ENCODE results near the gene ZPBP2. TPM values are rescaled to one million over a fixed set of nuclear protein-coding genes. Genes with fewer than 3 reads are reported as not detected.

ZPBP2 gene
- total RNA-seq, 1 donor from 2014 or later, result not detected

DNA sequence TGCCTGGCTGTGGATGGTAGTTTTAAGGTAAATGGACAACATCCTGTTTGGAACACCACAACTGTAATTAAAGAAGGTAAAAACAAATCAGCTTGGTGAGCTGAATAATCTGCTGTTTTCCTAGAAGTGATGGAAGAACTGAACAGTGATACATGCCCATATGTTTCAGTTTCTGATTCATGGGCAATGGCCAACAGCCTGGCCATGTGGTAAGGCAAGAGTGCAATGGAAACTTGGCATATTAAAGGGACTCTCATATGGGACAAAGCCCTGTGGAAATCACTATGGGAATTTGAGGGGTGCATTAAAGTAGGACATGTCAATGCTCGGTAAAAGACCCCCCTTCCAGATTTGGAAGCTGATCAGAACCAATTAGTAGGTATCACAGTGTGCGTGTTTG, 41.7 kb upstream of the ZPBP2 start:
- peaks cover 8% of the 10 kb centered on the region for H3K27me3 Mint-ChIP-seq (ENCODE audit: low read depth, unreplicated experiment)
- no peaks in the 10 kb centered on the region for H3K79me2 ChIP-seq (ENCODE audit: insufficient read depth, low read length)
- peaks cover 2% of the 10 kb centered on the region for H3K27me3 ChIP-seq (ENCODE audit: insufficient read depth, low read length)
- H3K27ac ChIP-seq (ENCODE audit: low read depth, low read length), result no peak overlapping the region
- no peak overlapping the region for H3K4me3 ChIP-seq (ENCODE audit: insufficient read depth, low read depth, low read length)
- H3K9ac ChIP-seq (ENCODE audit: low read length), result no peak overlapping the region
- no peak overlapping the region for H3K4me3 Mint-ChIP-seq (ENCODE audit: unreplicated experiment)
- H3K4me2 ChIP-seq (ENCODE audit: low read length), result no peak overlapping the region
- H3K9me3 Mint-ChIP-seq (ENCODE audit: unreplicated experiment), result peaks cover 23% of the 10 kb centered on the region
- no peaks in the 10 kb centered on the region for H4K20me1 ChIP-seq (ENCODE audit: insufficient read depth, low read length)
- FAIRE-seq (no peak), DNase-seq (ENCODE audit: low read depth) (no peak)
- H3K36me3 ChIP-seq (ENCODE audit: insufficient read depth, low read length), result no peaks in the 10 kb centered on the region
- H3K4me1 ChIP-seq (ENCODE audit: insufficient read depth, low read length), result no peaks in the 10 kb centered on the region
- no peak overlapping the region for H2AFZ ChIP-seq (ENCODE audit: low read depth, low read length)
- peaks cover 2% of the 10 kb centered on the region for H3K36me3 Mint-ChIP-seq (ENCODE audit: low read depth, unreplicated experiment)
- TF ChIP-seq EZH2 (IDR thresholded peaks at IDR 0.05; ENCODE audit: insufficient read depth, low read length), result no peak
- TF ChIP-seq, protein P1, sequence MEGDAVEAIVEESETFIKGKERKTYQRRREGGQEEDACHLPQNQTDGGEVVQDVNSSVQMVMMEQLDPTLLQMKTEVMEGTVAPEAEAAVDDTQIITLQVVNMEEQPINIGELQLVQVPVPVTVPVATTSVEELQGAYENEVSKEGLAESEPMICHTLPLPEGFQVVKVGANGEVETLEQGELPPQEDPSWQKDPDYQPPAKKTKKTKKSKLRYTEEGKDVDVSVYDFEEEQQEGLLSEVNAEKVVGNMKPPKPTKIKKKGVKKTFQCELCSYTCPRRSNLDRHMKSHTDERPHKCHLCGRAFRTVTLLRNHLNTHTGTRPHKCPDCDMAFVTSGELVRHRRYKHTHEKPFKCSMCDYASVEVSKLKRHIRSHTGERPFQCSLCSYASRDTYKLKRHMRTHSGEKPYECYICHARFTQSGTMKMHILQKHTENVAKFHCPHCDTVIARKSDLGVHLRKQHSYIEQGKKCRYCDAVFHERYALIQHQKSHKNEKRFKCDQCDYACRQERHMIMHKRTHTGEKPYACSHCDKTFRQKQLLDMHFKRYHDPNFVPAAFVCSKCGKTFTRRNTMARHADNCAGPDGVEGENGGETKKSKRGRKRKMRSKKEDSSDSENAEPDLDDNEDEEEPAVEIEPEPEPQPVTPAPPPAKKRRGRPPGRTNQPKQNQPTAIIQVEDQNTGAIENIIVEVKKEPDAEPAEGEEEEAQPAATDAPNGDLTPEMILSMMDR (IDR thresholded peaks at IDR 0.05; ENCODE audit: insufficient read depth, low read depth, low read length), result no peak
- peaks cover 8% of the 10 kb centered on the region for H3K9me3 ChIP-seq (ENCODE audit: insufficient read depth, low read depth, low read length)
- H3K27ac Mint-ChIP-seq (ENCODE audit: unreplicated experiment), result no peak overlapping the region
- H3K4me1 Mint-ChIP-seq (ENCODE audit: low read depth, unreplicated experiment), result no peaks in the 10 kb centered on the region

DNA sequence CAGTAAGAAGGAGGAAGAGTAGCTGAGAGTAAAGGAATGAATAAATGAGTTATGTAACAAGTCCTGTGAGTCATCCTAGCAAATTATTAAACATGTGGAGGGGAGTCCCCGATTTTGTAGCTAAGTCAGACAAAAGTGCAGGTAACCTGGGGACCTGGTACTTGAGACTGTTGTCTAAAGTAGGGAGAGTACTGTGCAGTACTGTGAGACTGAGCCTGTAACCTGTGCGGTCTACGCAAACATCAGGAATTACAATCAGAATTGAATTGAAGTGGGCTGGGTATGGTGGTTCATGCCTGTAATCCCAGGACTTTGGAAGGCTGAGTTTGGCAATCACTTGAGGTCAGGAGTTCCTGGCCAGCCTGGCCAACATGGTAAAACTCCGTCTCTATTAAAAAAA, 39.6 kb upstream of the ZPBP2 start:
- Mint-ChIP-seq H3K27ac (ENCODE audit: unreplicated experiment) (no peak overlapping the region), H3K4me1 (ENCODE audit: low read depth, unreplicated experiment) (no peaks in the 10 kb centered on the region), H3K4me3 (ENCODE audit: unreplicated experiment) (no peak overlapping the region), H3K9me3 (ENCODE audit: unreplicated experiment) (peaks cover 14% of the 10 kb centered on the region), H3K27me3 (ENCODE audit: low read depth, unreplicated experiment) (peaks cover 6% of the 10 kb centered on the region), H3K36me3 (ENCODE audit: low read depth, unreplicated experiment) (peaks cover 2% of the 10 kb centered on the region)
- Histone ChIP-seq H3K27ac (ENCODE audit: low read depth, low read length) (no peak overlapping the region), H3K36me3 (ENCODE audit: insufficient read depth, low read length) (no peaks in the 10 kb centered on the region), H3K4me2 (ENCODE audit: low read length) (no peak overlapping the region), H3K27me3 (ENCODE audit: insufficient read depth, low read length) (peaks cover 2% of the 10 kb centered on the region), H3K4me3 (ENCODE audit: insufficient read depth, low read depth, low read length) (no peak overlapping the region), H3K9me3 (ENCODE audit: insufficient read depth, low read depth, low read length) (peaks cover 7% of the 10 kb centered on the region), H3K79me2 (ENCODE audit: insufficient read depth, low read length) (no peaks in the 10 kb centered on the region), H4K20me1 (ENCODE audit: insufficient read depth, low read length) (no peaks in the 10 kb centered on the region), H3K9ac (ENCODE audit: low read length) (no peak overlapping the region), H2AFZ (ENCODE audit: low read depth, low read length) (no peak overlapping the region), H3K4me1 (ENCODE audit: insufficient read depth, low read length) (no peaks in the 10 kb centered on the region)
- DNase-seq (ENCODE audit: low read depth) (no peak), FAIRE-seq (no peak)
- no peak for TF ChIP-seq EZH2 (IDR thresholded peaks at IDR 0.05; ENCODE audit: insufficient read depth, low read length)
- TF ChIP-seq, protein P1 (IDR thresholded peaks at IDR 0.05; ENCODE audit: insufficient read depth, low read depth, low read length), result no peak

DNA sequence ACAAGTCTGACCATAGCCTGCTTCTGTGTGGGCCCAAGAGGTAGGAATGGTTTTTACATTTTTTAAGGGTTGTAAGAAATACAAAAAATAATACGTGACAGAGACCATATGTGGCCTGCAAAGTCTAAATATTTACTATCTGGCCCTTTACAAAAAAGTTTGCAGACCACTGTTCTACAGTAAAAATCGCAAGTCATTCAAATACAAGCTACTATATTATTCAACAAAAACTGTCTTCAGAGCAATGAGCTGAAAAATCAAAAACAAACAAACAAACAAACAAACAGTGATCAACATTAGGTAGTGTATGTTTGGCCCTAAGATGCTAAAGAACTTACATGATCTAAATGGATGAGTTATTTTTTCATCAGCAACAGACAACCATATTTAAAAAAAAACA, 36.4 kb upstream of the ZPBP2 start:
- H3K79me2 ChIP-seq (ENCODE audit: insufficient read depth, low read length), result no peaks in the 10 kb centered on the region
- TF ChIP-seq, protein P1 (IDR thresholded peaks at IDR 0.05; ENCODE audit: insufficient read depth, low read depth, low read length), result no peak
- no peak for TF ChIP-seq EZH2 (IDR thresholded peaks at IDR 0.05; ENCODE audit: insufficient read depth, low read length)
- peaks cover 15% of the 10 kb centered on the region for H3K9me3 Mint-ChIP-seq (ENCODE audit: unreplicated experiment)
- no peak overlapping the region for H3K4me2 ChIP-seq (ENCODE audit: low read length)
- DNase-seq (ENCODE audit: low read depth) (no peak), FAIRE-seq (no peak)
- H3K4me3 Mint-ChIP-seq (ENCODE audit: unreplicated experiment), result no peak overlapping the region
- peaks cover 2% of the 10 kb centered on the region for H3K27me3 ChIP-seq (ENCODE audit: insufficient read depth, low read length)
- H3K4me1 ChIP-seq (ENCODE audit: insufficient read depth, low read length), result no peaks in the 10 kb centered on the region
- no peaks in the 10 kb centered on the region for H4K20me1 ChIP-seq (ENCODE audit: insufficient read depth, low read length)
- no peak overlapping the region for H2AFZ ChIP-seq (ENCODE audit: low read depth, low read length)
- H3K9me3 ChIP-seq (ENCODE audit: insufficient read depth, low read depth, low read length), result no peaks in the 10 kb centered on the region
- H3K27ac ChIP-seq (ENCODE audit: low read depth, low read length), result no peak overlapping the region
- no peaks in the 10 kb centered on the region for H3K4me1 Mint-ChIP-seq (ENCODE audit: low read depth, unreplicated experiment)
- no peaks in the 10 kb centered on the region for H3K36me3 ChIP-seq (ENCODE audit: insufficient read depth, low read length)
- H3K36me3 Mint-ChIP-seq (ENCODE audit: low read depth, unreplicated experiment), result peaks cover 2% of the 10 kb centered on the region
- H3K27me3 Mint-ChIP-seq (ENCODE audit: low read depth, unreplicated experiment), result peaks cover 2% of the 10 kb centered on the region
- H3K27ac Mint-ChIP-seq (ENCODE audit: unreplicated experiment), result no peak overlapping the region
- no peak overlapping the region for H3K4me3 ChIP-seq (ENCODE audit: insufficient read depth, low read depth, low read length)
- H3K9ac ChIP-seq (ENCODE audit: low read length), result no peak overlapping the region
